Thyroid gland (tissue), 4 donors: ENCODE results near the gene PHACTR4. TPM values are rescaled to one million over a fixed set of nuclear protein-coding genes. Genes with fewer than 3 reads are reported as not detected.

Experiments
- DNase-seq, 2 donors: peaks; one replicate each; pipeline ENCODE4 v3.0.0-alpha.2; 2019
- H3K27ac ChIP-seq, 3 donors: fragments of 200-600 bp; sonication (generic); 1 replicate in 2 of 3; 2 replicates in 1 of 3; pipeline ENCODE4 v1.5.1; 2016 to 2019; ENCODE audit warnings: mild to moderate bottlenecking in 1 of 3, moderate library complexity in 1 of 3
- H3K27me3 ChIP-seq: fragments of 200-600 bp; sonication (generic); one replicate; pipeline ENCODE4 v1.5.1; 2019
- H3K36me3 ChIP-seq, 2 donors: fragments of 200-600 bp; sonication (generic); one replicate each; pipeline ENCODE4 v1.5.1; 2016 to 2019
- H3K4me1 ChIP-seq, 2 donors: fragments of 200-600 bp; sonication (generic); one replicate each; pipeline ENCODE4 v1.5.1; 2017 to 2019
- H3K4me3 ChIP-seq, 3 donors: fragments of 200-600 bp; sonication (generic); replicated peaks in 1 of 3; 1 replicate in 2 of 3; 2 replicates in 1 of 3; pipeline ENCODE4 v1.5.1; 2016; ENCODE audit warnings: mild to moderate bottlenecking in 1 of 3
- H3K9me3 ChIP-seq: fragments of 200-600 bp; sonication (generic); one replicate; pipeline ENCODE4 v1.5.1; 2017
- POLR2A ChIP-seq, 2 donors: fragments of 450-650 bp; IDR thresholded peaks; one replicate each; pipeline ENCODE4 v1.6.1; 2017; ENCODE audit warnings: antibody characterized with exemption in 2 of 2, mild to moderate bottlenecking in 2 of 2, moderate library complexity in 1 of 2
- whole genome bisulfite sequencing, 2 donors: methylation state at CpG; one replicate each; pipeline ENCODE4 v1.1.5; 2017; 5-methylcytosine and 5-hydroxymethylcytosine counted together
- intact Hi-C: fragments of 100-400 bp; cut with DNase I; formaldehyde crosslinking; loops from one replicate; pipeline ENCODE4 v1.15.1; 2023
- total RNA-seq, 4 donors: library from RNA; depleted of rRNA; stranded (reverse); fragments of >200 nt; gene quantifications; one replicate each; pipeline ENCODE4 v1.2.3, GENCODE V29; 2016
- TF ChIP-seq, protein P1 (sequence below), 6 experiments: fragments of 200-600 bp in 3 of 6; fragments of 450-650 bp in 3 of 6; sonication (generic) in 3 of 6; IDR thresholded peaks; one replicate each; pipeline ENCODE4 v1.5.1; 2016 to 2019; ENCODE audit warnings: antibody characterized with exemption in 6 of 6, mild to moderate bottlenecking in 2 of 6, inconsistent platforms in 1 of 6, moderate library complexity in 1 of 6

Gene PHACTR4
- total RNA-seq, 4 donors from 2014 or later: 25.9 to 31.2 (median 27.8) TPM

DNA sequence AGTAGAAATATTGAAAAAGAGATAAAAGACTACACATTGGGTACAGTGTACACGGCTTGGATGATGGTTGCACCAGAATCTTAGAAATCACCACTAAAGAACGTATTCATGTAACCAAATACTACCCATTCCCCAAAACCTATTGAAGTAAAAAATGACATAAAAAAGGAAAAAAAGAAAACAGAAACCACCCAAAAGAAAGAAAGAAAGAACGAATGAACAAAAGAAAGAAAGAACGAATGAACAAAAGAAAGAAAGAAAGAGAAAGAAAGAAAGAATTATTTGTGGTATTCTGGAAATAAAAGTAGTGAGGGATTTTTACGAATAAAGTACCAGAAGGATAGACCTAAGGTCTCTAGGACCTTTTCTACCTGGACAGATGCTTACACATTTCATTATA lies 42.1 kb downstream of the PHACTR4 start:
- no peaks in the 10 kb centered on the region for H3K9me3 ChIP-seq
- H3K36me3 ChIP-seq: no peaks in the 10 kb centered on the region
- TF ChIP-seq, protein P1, sequence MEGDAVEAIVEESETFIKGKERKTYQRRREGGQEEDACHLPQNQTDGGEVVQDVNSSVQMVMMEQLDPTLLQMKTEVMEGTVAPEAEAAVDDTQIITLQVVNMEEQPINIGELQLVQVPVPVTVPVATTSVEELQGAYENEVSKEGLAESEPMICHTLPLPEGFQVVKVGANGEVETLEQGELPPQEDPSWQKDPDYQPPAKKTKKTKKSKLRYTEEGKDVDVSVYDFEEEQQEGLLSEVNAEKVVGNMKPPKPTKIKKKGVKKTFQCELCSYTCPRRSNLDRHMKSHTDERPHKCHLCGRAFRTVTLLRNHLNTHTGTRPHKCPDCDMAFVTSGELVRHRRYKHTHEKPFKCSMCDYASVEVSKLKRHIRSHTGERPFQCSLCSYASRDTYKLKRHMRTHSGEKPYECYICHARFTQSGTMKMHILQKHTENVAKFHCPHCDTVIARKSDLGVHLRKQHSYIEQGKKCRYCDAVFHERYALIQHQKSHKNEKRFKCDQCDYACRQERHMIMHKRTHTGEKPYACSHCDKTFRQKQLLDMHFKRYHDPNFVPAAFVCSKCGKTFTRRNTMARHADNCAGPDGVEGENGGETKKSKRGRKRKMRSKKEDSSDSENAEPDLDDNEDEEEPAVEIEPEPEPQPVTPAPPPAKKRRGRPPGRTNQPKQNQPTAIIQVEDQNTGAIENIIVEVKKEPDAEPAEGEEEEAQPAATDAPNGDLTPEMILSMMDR (IDR thresholded peaks at IDR 0.05): no peak
- TF ChIP-seq POLR2A (IDR thresholded peaks at IDR 0.05): no peak
- H3K27ac ChIP-seq: no peak overlapping the region
- H3K27me3 ChIP-seq: no peaks in the 10 kb centered on the region
- intact Hi-C loops: no loop called here
- DNase-seq: no peak
- 92 to 96% methylated on average over 5 of the region's 5 CpGs for WGBS, 2 donors
- peaks cover 6 to 7% of the 10 kb centered on the region in 2 donors for H3K4me1 ChIP-seq
- H3K4me3 ChIP-seq: no peak overlapping the region

- DNase-seq: no peak
- Histone ChIP-seq H3K27me3 (no peaks in the 10 kb centered on the region), H3K4me3 (no peak overlapping the region), H3K36me3 (no peaks in the 10 kb centered on the region), H3K9me3 (no peaks in the 10 kb centered on the region), H3K4me1 (no peaks in the 10 kb centered on the region), H3K27ac (no peak overlapping the region)
- intact Hi-C loops: no loop called here
- TF ChIP-seq, protein P1 (IDR thresholded peaks at IDR 0.05): no peak
- TF ChIP-seq POLR2A (IDR thresholded peaks at IDR 0.05): no peak
- 80 to 97% methylated on average over 3 of the region's 3 CpGs for WGBS, 2 donors
Measured at GRCh38 chr1:28412731-28413130, 43.2 kb downstream of the PHACTR4 start.

DNA sequence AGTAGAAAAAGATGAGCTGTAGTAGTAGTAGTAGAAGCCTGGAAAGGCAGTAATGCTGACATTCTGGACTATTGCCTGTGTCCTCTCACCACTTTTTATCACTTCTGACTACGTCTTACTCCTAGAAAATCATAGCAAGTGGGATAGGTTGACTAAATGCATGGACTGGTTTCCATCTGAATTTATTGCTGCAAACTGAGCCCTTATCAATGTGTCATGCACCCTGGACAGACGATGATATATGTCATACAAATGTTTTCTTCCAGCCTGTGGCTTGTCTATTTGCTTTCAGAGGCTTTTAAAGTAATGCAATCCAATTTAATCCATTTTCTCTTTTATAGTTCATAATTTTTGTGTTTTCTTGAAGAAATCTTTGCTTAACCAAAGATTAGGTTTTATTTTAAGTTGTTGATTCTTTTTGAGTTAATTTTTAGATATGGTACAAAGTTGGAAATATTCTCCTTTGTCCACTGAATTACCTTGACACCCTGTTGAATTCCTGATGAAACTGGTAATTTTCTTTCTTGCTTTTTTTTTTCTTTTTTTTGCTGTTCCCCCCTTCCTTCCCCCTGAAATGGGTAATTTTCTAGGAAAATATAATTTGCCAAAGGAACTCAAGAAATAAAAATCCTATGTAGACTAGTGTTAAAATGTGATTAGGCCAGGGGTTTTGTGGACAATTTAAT lies 47.1 kb downstream of the PHACTR4 start:
- no peaks in the 10 kb centered on the region for H3K4me1 ChIP-seq
- no peak overlapping the region for H3K4me3 ChIP-seq
- intact Hi-C loops: no loop called here
- no peaks in the 10 kb centered on the region for H3K27me3 ChIP-seq
- H3K27ac ChIP-seq: no peak overlapping the region
- no peaks in the 10 kb centered on the region for H3K9me3 ChIP-seq
- TF ChIP-seq, protein P1 (IDR thresholded peaks at IDR 0.05): no peak
- TF ChIP-seq POLR2A (IDR thresholded peaks at IDR 0.05): no peak
- 87 to 98% methylated on average over 2 of the region's 2 CpGs for WGBS, 2 donors
- DNase-seq: no peak
- H3K36me3 ChIP-seq: no peaks in the 10 kb centered on the region

DNA sequence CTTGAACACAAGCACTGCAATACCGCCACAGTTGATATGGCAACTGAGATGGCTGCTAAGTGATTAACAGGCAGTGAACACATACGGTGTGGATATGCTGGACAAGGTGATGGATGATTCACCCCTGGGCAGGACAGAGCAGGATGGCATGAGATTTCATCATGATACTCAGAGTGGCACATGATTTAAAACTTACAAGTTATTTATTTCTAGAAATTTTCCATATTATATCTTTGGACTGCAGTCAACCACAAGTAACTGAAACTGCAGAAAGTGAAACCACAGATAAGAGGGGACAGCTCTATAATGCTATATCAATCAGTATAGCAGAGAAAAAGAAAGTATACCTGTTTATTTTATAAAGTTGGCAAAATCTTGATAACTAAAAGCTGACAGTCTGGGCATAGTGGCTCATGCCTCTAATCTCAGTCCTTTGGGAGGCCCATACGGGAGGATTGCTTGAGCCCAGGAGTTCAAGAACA lies 47.9 kb downstream of the PHACTR4 start:
- TF ChIP-seq, protein P1 (IDR thresholded peaks at IDR 0.05): no peak
- no peak for TF ChIP-seq POLR2A (IDR thresholded peaks at IDR 0.05)
- 54 to 85% methylated on average over 3 of the region's 3 CpGs for WGBS, 2 donors
- no peak for DNase-seq
- Histone ChIP-seq H3K27ac (no peak overlapping the region), H3K4me1 (no peaks in the 10 kb centered on the region), H3K36me3 (no peaks in the 10 kb centered on the region), H3K4me3 (no peak overlapping the region), H3K9me3 (no peaks in the 10 kb centered on the region), H3K27me3 (no peaks in the 10 kb centered on the region)
- intact Hi-C loops: no loop called here

DNA sequence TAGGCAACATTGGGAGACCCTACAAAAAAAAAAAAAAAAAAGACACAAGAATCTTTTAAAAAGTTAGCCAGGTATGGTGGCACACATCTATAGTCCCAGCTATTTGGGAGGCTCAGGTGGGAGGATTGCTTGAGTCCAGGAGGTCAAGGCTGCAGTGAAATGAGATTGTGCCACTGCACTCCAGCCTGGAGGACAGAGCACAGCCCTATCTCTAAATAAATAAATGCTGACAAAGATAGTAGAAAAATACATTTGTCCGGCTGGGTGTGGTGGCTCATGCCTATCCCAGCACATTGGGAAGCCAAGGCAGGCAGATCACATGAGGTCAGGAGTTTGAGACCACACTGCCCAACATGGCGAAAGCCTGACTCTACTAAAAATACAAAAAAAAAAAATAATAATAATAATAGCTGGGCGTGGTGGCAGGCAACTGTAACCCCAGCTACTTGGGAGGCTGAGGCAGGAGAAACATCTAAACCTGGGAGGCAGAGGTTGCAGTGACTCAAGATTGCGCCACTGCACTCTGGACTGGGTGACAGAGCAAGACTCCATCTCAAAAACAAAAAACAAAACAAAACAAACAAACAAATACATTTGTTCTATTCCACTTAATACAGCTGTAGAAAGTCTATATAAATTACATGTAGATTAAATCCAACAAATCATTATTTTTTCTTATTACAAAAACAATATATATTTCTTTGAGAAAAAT lies 48.5 kb downstream of the PHACTR4 start:
- Histone ChIP-seq H3K4me3 (no peak overlapping the region), H3K9me3 (no peaks in the 10 kb centered on the region), H3K27me3 (no peaks in the 10 kb centered on the region), H3K27ac (no peak overlapping the region), H3K4me1 (no peaks in the 10 kb centered on the region), H3K36me3 (no peaks in the 10 kb centered on the region)
- TF ChIP-seq, protein P1 (IDR thresholded peaks at IDR 0.05): no peak
- TF ChIP-seq POLR2A (IDR thresholded peaks at IDR 0.05): no peak
- DNase-seq: no peak
- WGBS, 2 donors: 94 to 96% methylated on average over 4 of the region's 4 CpGs
- intact Hi-C loops: no loop called here
